Stimulated activated CD4-positive, alpha-beta T cell treated with anti-CD3 and anti-CD28 coated beads, TNF-alpha, amount 100 ng/mL, for 4 hours (primary cell): ENCODE results near the gene FANCC.

ENCODE experiments used
- DNase-seq, 3 experiments: peaks; one replicate each; pipeline ENCODE4 v3.0.0-alpha.2; 2020; ENCODE audit warnings: low read depth in 3 of 3

FANCC gene

GRCh38 chr9:95124582-95125367 lies 192.7 kb downstream of the FANCC start:
- DNase-seq, result no peak

GRCh38 chr9:95120781-95121370 lies 196.6 kb downstream of the FANCC start:
- DNase-seq, result no peak

- DNase-seq, result no peak
These were observed 198.9 kb downstream of the FANCC start for GRCh38 chr9:95118596-95118995.

GRCh38 chr9:95116808-95117204 lies 200.7 kb downstream of the FANCC start:
- no peak for DNase-seq

- DNase-seq, result no peak
These were observed 201.3 kb downstream of the FANCC start for GRCh38 chr9:95116002-95116807.

- DNase-seq, result no peak
These were observed 202.4 kb downstream of the FANCC start for GRCh38 chr9:95115104-95115503.

- no peak for DNase-seq
These were observed 204.9 kb downstream of the FANCC start for GRCh38 chr9:95112436-95113280.

- DNase-seq, result no peak
These were observed 205.8 kb downstream of the FANCC start for GRCh38 chr9:95111716-95112115.

- DNase-seq, result no peak
These were observed 206.5 kb downstream of the FANCC start for GRCh38 chr9:95110921-95111525.

- no peak for DNase-seq
These were observed 208.1 kb downstream of the FANCC start for GRCh38 chr9:95109456-95109855.

- no peak for DNase-seq
These were observed 208.7 kb downstream of the FANCC start for GRCh38 chr9:95108777-95109176.

GRCh38 chr9:95107976-95108375 lies 209.5 kb downstream of the FANCC start:
- no peak for DNase-seq

- DNase-seq, result no peak
These were observed 210.3 kb downstream of the FANCC start for GRCh38 chr9:95107001-95107749.

- no peak for DNase-seq
These were observed 211.8 kb downstream of the FANCC start for GRCh38 chr9:95105519-95106287.

GRCh38 chr9:95104980-95105379 lies 212.5 kb downstream of the FANCC start:
- no peak for DNase-seq

- no peak for DNase-seq
These were observed 212.9 kb downstream of the FANCC start for GRCh38 chr9:95104581-95104960.

GRCh38 chr9:95103871-95104580 lies 213.5 kb downstream of the FANCC start:
- no peak for DNase-seq

- no peak for DNase-seq
These were observed 214.2 kb downstream of the FANCC start for GRCh38 chr9:95103281-95103771.

- DNase-seq, result no peak
These were observed 214.9 kb downstream of the FANCC start for GRCh38 chr9:95102572-95102971.
